B cell (primary cell): ENCODE data around the gene EEF1AKMT4.

Experiments
- EZH2 ChIP-seq: IDR thresholded peaks from 2 replicates; pipeline ENCODE4 v1.6.1; 2012; ENCODE audit warnings: borderline replicate concordance, low read depth, mild to moderate bottlenecking, moderate library complexity, low read length; ENCODE audit not compliant: insufficient read depth, poor library complexity, severe bottlenecking
- TF ChIP-seq, protein P1 (sequence below): fragments of 200-600 bp; IDR thresholded peaks from one replicate; pipeline ENCODE4 v1.8.0; 2022; ENCODE audit warnings: antibody characterized with exemption, mild to moderate bottlenecking

- TF ChIP-seq, protein P1, sequence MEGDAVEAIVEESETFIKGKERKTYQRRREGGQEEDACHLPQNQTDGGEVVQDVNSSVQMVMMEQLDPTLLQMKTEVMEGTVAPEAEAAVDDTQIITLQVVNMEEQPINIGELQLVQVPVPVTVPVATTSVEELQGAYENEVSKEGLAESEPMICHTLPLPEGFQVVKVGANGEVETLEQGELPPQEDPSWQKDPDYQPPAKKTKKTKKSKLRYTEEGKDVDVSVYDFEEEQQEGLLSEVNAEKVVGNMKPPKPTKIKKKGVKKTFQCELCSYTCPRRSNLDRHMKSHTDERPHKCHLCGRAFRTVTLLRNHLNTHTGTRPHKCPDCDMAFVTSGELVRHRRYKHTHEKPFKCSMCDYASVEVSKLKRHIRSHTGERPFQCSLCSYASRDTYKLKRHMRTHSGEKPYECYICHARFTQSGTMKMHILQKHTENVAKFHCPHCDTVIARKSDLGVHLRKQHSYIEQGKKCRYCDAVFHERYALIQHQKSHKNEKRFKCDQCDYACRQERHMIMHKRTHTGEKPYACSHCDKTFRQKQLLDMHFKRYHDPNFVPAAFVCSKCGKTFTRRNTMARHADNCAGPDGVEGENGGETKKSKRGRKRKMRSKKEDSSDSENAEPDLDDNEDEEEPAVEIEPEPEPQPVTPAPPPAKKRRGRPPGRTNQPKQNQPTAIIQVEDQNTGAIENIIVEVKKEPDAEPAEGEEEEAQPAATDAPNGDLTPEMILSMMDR, result no peak
- TF ChIP-seq EZH2, result no peak
Measured at GRCh38 chr3:184218814-184219213, 30.7 kb upstream of the EEF1AKMT4 start.
